ENCODE measurements around the gene DNAH6.

DNA sequence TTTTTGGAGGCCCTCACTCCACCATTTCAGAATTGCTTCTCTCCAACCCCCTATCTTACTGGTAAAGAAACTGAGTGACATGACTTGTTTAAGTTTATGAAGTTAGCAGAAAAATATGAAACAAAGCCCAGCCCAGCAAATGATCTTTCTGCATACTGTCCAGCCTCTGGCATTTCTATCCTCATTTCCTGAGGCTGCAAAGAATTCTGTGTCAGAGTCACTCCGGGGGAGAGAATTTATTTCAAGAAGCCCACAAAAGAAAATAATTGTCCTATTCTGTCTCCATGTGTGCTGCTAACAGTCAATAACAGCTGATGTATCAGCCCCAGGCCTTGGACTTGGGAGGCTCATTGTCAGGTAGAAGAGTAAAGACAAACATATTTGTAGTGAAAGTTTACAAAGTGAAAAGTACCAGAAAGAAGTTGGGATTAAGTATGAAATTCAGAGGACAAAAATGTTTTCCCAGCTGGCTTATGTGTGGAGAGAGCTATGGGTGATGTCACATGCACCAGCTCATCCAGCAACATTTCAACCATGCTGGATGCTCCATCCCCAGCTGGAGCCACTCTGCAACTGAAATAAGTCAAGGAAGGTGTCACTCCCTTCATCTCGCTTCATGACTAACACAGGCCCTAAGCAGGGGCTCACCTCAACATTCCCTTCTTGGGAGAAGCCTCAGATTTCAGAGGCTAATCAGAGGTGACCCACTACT is 322.3 kb downstream of the DNAH6 start:
- TF ChIP-seq, protein P1, sequence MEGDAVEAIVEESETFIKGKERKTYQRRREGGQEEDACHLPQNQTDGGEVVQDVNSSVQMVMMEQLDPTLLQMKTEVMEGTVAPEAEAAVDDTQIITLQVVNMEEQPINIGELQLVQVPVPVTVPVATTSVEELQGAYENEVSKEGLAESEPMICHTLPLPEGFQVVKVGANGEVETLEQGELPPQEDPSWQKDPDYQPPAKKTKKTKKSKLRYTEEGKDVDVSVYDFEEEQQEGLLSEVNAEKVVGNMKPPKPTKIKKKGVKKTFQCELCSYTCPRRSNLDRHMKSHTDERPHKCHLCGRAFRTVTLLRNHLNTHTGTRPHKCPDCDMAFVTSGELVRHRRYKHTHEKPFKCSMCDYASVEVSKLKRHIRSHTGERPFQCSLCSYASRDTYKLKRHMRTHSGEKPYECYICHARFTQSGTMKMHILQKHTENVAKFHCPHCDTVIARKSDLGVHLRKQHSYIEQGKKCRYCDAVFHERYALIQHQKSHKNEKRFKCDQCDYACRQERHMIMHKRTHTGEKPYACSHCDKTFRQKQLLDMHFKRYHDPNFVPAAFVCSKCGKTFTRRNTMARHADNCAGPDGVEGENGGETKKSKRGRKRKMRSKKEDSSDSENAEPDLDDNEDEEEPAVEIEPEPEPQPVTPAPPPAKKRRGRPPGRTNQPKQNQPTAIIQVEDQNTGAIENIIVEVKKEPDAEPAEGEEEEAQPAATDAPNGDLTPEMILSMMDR (conservative IDR thresholded peaks at IDR 0.05; ENCODE audit: low read depth, low read length) = no peak
- TF ChIP-seq EZH2 (IDR thresholded peaks at IDR 0.05; ENCODE audit: borderline replicate concordance, low read depth, low read length, poor library complexity, severe bottlenecking) = no peak
